Neural progenitor cell (in vitro differentiated cells): ENCODE results near the gene CORT.

ENCODE experiments used
- CTCF ChIP-seq: fragments of 200-600 bp; sonication (generic); IDR thresholded peaks from 2 replicates; pipeline ENCODE4 v1.5.1; 2017; ENCODE audit warnings: antibody characterized with exemption, mild to moderate bottlenecking
- EZH2 ChIP-seq: fragments of 200-600 bp; sonication (generic); IDR thresholded peaks from 2 replicates; pipeline ENCODE4 v1.6.1; 2017; ENCODE audit warnings: antibody characterized with exemption, mild to moderate bottlenecking, moderate library complexity

- TF ChIP-seq CTCF (no peak), EZH2 (no peak)
Observed at GRCh38 chr1:10450836-10451235, 1.0 kb downstream of the CORT start.
